ENCODE results near the gene SETD5. TPM values are rescaled to one million over a fixed set of nuclear protein-coding genes. Genes with fewer than 3 reads are reported as not detected.

Gene SETD5
- polyA plus RNA-seq, 1 donor (not counting 4 experiments of a cell fraction or from before 2014, with no cell fraction given) = 37.8 TPM

GRCh38 chr3:9428411-9428810, 31.0 kb downstream of the SETD5 start:
- no peak for DNase-seq (ENCODE audit: low read depth, low spot score)
- H3K4me1 ChIP-seq (ENCODE audit: control insufficient read depth, extremely low read depth, insufficient read depth, low read length) = peaks cover 8% of the 10 kb centered on the region
- no peaks in the 10 kb centered on the region for H3K9me3 ChIP-seq (ENCODE audit: control insufficient read depth, low read depth, low read length)
- no peak overlapping the region for H3K27ac ChIP-seq (ENCODE audit: control insufficient read depth, insufficient read depth, low read length)
- no peak overlapping the region for H3K4me3 ChIP-seq (ENCODE audit: control insufficient read depth in 2 of 3, extremely low read depth in 1 of 3, insufficient read depth in 2 of 3, low read depth in 1 of 3, low read length in 3 of 3)
- no peak overlapping the region for H3K9ac ChIP-seq (ENCODE audit: control insufficient read depth, extremely low read depth, insufficient read depth, low read length)
- no peak overlapping the region for H2AFZ ChIP-seq (ENCODE audit: control insufficient read depth, low read length)
- no peak for FAIRE-seq
- H3K36me3 ChIP-seq (ENCODE audit: control insufficient read depth in 2 of 2, extremely low read depth in 1 of 2, insufficient read depth in 2 of 2, low read length in 2 of 2) = peaks cover 16 to 25% of the 10 kb centered on the region in 2 experiments
- TF ChIP-seq EZH2 (IDR thresholded peaks at IDR 0.05; ENCODE audit: low read length) (no peak), CTCF (optimal IDR thresholded peaks at IDR 0.05 in 1 of 3, IDR thresholded peaks at IDR 0.05 in 1 of 3, conservative IDR thresholded peaks at IDR 0.05 in 1 of 3; ENCODE audit: extremely low read depth in 1 of 3, insufficient read depth in 2 of 3, low read length in 3 of 3) (no peak)
- H3K27me3 ChIP-seq (ENCODE audit: control insufficient read depth, extremely low read depth, insufficient read depth, low read length) = no peaks in the 10 kb centered on the region
- H3K79me2 ChIP-seq (ENCODE audit: control insufficient read depth, insufficient read depth, low read length) = peaks cover 79% of the 10 kb centered on the region
- dilution Hi-C loops (cut with MboI; ENCODE audit: extremely low pct_ligation_motif_present, low sequenced_read_pairs) = no loop called here
- no peaks in the 10 kb centered on the region for H3K9me1 ChIP-seq (ENCODE audit: control insufficient read depth, extremely low read depth, insufficient read depth, low read length)
- no peak overlapping the region for H3K4me2 ChIP-seq (ENCODE audit: control insufficient read depth, extremely low read depth, insufficient read depth, low read depth, low read length)
- H4K20me1 ChIP-seq (ENCODE audit: control insufficient read depth, extremely low read depth, insufficient read depth, low read length) = no peaks in the 10 kb centered on the region

DNA sequence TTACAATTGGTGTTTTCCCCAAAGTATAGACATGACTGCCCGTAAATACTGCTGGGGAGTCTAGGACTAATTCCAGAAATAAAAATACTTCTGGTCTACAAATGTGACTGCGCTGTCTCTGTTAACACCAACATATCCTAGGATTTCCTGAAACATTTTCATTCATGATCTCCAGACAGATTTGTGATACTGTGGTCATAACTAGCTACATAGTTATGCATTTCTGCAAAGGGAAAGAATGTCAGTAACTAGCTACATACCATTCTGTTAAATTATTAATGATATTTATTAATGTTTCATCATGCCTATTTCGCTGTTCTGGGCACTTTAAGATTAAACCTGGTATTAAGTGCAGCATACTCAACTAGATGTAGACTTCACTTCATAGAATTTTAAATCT, 33.3 kb downstream of the SETD5 start:
- TF ChIP-seq EZH2 (IDR thresholded peaks at IDR 0.05; ENCODE audit: low read length) = no peak
- no peak for TF ChIP-seq CTCF (optimal IDR thresholded peaks at IDR 0.05 in 1 of 3, IDR thresholded peaks at IDR 0.05 in 1 of 3, conservative IDR thresholded peaks at IDR 0.05 in 1 of 3; ENCODE audit: extremely low read depth in 1 of 3, insufficient read depth in 2 of 3, low read length in 3 of 3)
- Histone ChIP-seq H3K79me2 (ENCODE audit: control insufficient read depth, insufficient read depth, low read length) (peaks cover 70% of the 10 kb centered on the region), H3K4me3 (ENCODE audit: control insufficient read depth in 2 of 3, extremely low read depth in 1 of 3, insufficient read depth in 2 of 3, low read depth in 1 of 3, low read length in 3 of 3) (no peak overlapping the region), H3K9me3 (ENCODE audit: control insufficient read depth, low read depth, low read length) (no peaks in the 10 kb centered on the region), H3K27me3 (ENCODE audit: control insufficient read depth, extremely low read depth, insufficient read depth, low read length) (no peaks in the 10 kb centered on the region), H3K4me1 (ENCODE audit: control insufficient read depth, extremely low read depth, insufficient read depth, low read length) (no peaks in the 10 kb centered on the region), H3K9me1 (ENCODE audit: control insufficient read depth, extremely low read depth, insufficient read depth, low read length) (no peaks in the 10 kb centered on the region), H3K27ac (ENCODE audit: control insufficient read depth, insufficient read depth, low read length) (no peak overlapping the region), H3K9ac (ENCODE audit: control insufficient read depth, extremely low read depth, insufficient read depth, low read length) (no peak overlapping the region), H3K4me2 (ENCODE audit: control insufficient read depth, extremely low read depth, insufficient read depth, low read depth, low read length) (no peak overlapping the region), H3K36me3 (ENCODE audit: control insufficient read depth in 2 of 2, extremely low read depth in 1 of 2, insufficient read depth in 2 of 2, low read length in 2 of 2) (peaks cover 35 to 39% of the 10 kb centered on the region in 2 experiments), H4K20me1 (ENCODE audit: control insufficient read depth, extremely low read depth, insufficient read depth, low read length) (no peaks in the 10 kb centered on the region), H2AFZ (ENCODE audit: control insufficient read depth, low read length) (no peak overlapping the region)
- dilution Hi-C loops (cut with MboI; ENCODE audit: extremely low pct_ligation_motif_present, low sequenced_read_pairs) = no loop called here
- FAIRE-seq = no peak
- DNase-seq (ENCODE audit: low read depth, low spot score) = no peak
